B cell (primary cell): ENCODE measurements around the gene CASP8AP2. TPM values are rescaled to one million over a fixed set of nuclear protein-coding genes. Genes with fewer than 3 reads are reported as not detected.
A peak's percentile ranks its signal among the peaks of the same experiment; 100 is the strongest.

Source experiments
- ATAC-seq: fragments of 200-7000 bp; cut with Tn5 transposase; one replicate; pipeline ENCODE4 v1.10.0; 2021; ENCODE audit warnings: low read depth, mild to moderate bottlenecking, moderate number of reproducible peaks, moderate library complexity
- CTCF ChIA-PET: fragments of 350-600 bp; sonication (Branson Sonifier 250); formaldehyde crosslinking; loops from one replicate; lab custom pipeline; 2021; ENCODE audit warnings: antibody characterized with exemption, inconsistent platforms; lab: Charles Lee
- POLR2A ChIA-PET: fragments of 350-600 bp; sonication (Branson Sonifier 250); formaldehyde crosslinking; loops from one replicate; lab custom pipeline; 2021; ENCODE audit warnings: antibody characterized with exemption; lab: Charles Lee
- DNase-seq: peaks from one replicate; pipeline ENCODE4 v3.0.0; 2013
- H2AFZ ChIP-seq: 2 replicates; pipeline ENCODE4 v1.6.1; 2012; ENCODE audit warnings: mild to moderate bottlenecking, low read depth, low read length; ENCODE audit not compliant: insufficient read depth, poor library complexity, severe bottlenecking
- H3K27ac ChIP-seq, 2 donors: 1 replicate in 1 of 2; 2 replicates in 1 of 2; pipeline ENCODE4 v1.5.1; 2012 to 2013; ENCODE audit warnings: low read length in 2 of 2, mild to moderate bottlenecking in 2 of 2, moderate library complexity in 1 of 2
- H3K27me3 ChIP-seq, 4 experiments: fragments of 200-600 bp in 1 of 4; sonication (generic) in 1 of 4; replicated peaks in 1 of 4; 1 replicate in 2 of 4; 2 replicates in 2 of 4; pipeline versions ENCODE4 v1.6.1 to v1.7.0; 2013 to 2016; ENCODE audit warnings: low read length in 3 of 4, mild to moderate bottlenecking in 2 of 4, mixed read lengths in 1 of 4, moderate library complexity in 1 of 4; ENCODE audit not compliant: insufficient read depth in 4 of 4, control insufficient read depth in 3 of 4; ENCODE audit errors: control extremely low read depth in 1 of 4
- H3K36me3 ChIP-seq, 2 experiments: replicated peaks in 1 of 2; 1 replicate in 1 of 2; 2 replicates in 1 of 2; pipeline versions ENCODE4 v1.6.1 to v1.7.1; 2013; ENCODE audit warnings: low read length in 1 of 2; ENCODE audit not compliant: insufficient read depth in 2 of 2, control insufficient read depth in 1 of 2; ENCODE audit errors: control extremely low read depth in 1 of 2, extremely low read depth in 1 of 2
- H3K4me1 ChIP-seq, 2 donors: fragments of 200-600 bp in 1 of 2; sonication (generic) in 1 of 2; 1 replicate in 1 of 2; 2 replicates in 1 of 2; pipeline versions ENCODE4 v1.5.1 to v1.6.1; 2013 to 2017; ENCODE audit warnings: low read length in 2 of 2; ENCODE audit not compliant: control insufficient read depth in 2 of 2, insufficient read depth in 2 of 2
- H3K4me2 ChIP-seq: replicated peaks from 2 replicates; pipeline ENCODE3; 2012; ENCODE audit warnings: mild to moderate bottlenecking, low read depth, low read length; ENCODE audit not compliant: poor library complexity, severe bottlenecking
- H3K4me3 ChIP-seq, 5 experiments: fragments of 200-600 bp in 1 of 5; sonication (generic) in 1 of 5; 1 replicate in 3 of 5; 2 replicates in 2 of 5; pipeline versions ENCODE4 v1.5.1 to v1.7.0; 2011 to 2016; ENCODE audit warnings: low read length in 4 of 5, mild to moderate bottlenecking in 4 of 5, low read depth in 2 of 5, control low read depth in 1 of 5, moderate library complexity in 1 of 5; ENCODE audit not compliant: insufficient read depth in 1 of 5; ENCODE audit errors: control extremely low read depth in 1 of 5, extremely low read depth in 1 of 5
- H3K79me2 ChIP-seq: fragments of 200-600 bp; sonication (generic); one replicate; pipeline ENCODE4 v1.6.0; 2016; ENCODE audit warnings: low read length; ENCODE audit not compliant: control insufficient read depth, insufficient read depth
- H3K9ac ChIP-seq: fragments of 200-600 bp; sonication (generic); 2 replicates; pipeline ENCODE4 v1.6.1; 2017; ENCODE audit warnings: mild to moderate bottlenecking, low read length, moderate library complexity
- H3K9me3 ChIP-seq, 3 donors: one replicate each; pipeline versions ENCODE4 v1.6.1 to v1.7.1; 2013; ENCODE audit warnings: low read length in 2 of 3; ENCODE audit not compliant: control insufficient read depth in 2 of 3, insufficient read depth in 1 of 3; ENCODE audit errors: control extremely low read depth in 1 of 3
- H4K20me1 ChIP-seq: 2 replicates; pipeline ENCODE4 v1.6.0; 2012; ENCODE audit warnings: mild to moderate bottlenecking, low read length; ENCODE audit not compliant: insufficient read depth, control insufficient read depth, poor library complexity, severe bottlenecking
- H3K27ac Mint-ChIP-seq: one replicate; pipeline ENCODE4 v1.8.0; 2021; ENCODE audit warnings: mixed read lengths
- H3K27me3 Mint-ChIP-seq: one replicate; pipeline ENCODE4 v1.8.0; 2021; ENCODE audit warnings: mixed read lengths
- H3K4me1 Mint-ChIP-seq: one replicate; pipeline ENCODE4 v1.8.0; 2021; ENCODE audit warnings: mixed read lengths
- H3K4me3 Mint-ChIP-seq: one replicate; pipeline ENCODE4 v1.8.0; 2021; ENCODE audit warnings: mixed read lengths
- H3K9me3 Mint-ChIP-seq: one replicate; pipeline ENCODE4 v1.8.0; 2022; ENCODE audit warnings: mixed read lengths; ENCODE audit not compliant: insufficient read depth
- EZH2 ChIP-seq: IDR thresholded peaks from 2 replicates; pipeline ENCODE4 v1.6.1; 2012; ENCODE audit warnings: borderline replicate concordance, low read depth, mild to moderate bottlenecking, moderate library complexity, low read length; ENCODE audit not compliant: insufficient read depth, poor library complexity, severe bottlenecking
- WGBS: methylation state at CpG from one replicate; pipeline ENCODE4 v1.1.5; 2013; ENCODE audit warnings: missing lambda C conversion rate; ENCODE audit not compliant: insufficient coverage; 5-methylcytosine and 5-hydroxymethylcytosine counted together
- intact Hi-C: fragments of 100-400 bp; cut with micrococcal nuclease; formaldehyde crosslinking; loops from one replicate; pipeline ENCODE4 v1.10.0; 2022
- polyA plus RNA-seq: library from polyadenylated mRNA; depleted of rRNA; stranded (reverse); fragments of >200 nt; gene quantifications from 2 replicates; pipeline ENCODE4 v1.2.3, GENCODE V29; 2012
- total RNA-seq, 2 donors: library from RNA; stranded (reverse); fragments of 120-200 nt in 1 of 2; gene quantifications; 1 replicate in 1 of 2; 2 replicates in 1 of 2; pipeline versions ENCODE4 v1.2.3 to v1.2.4, GENCODE V29; 2013 to 2022
- TF ChIP-seq, protein P1 (sequence below): fragments of 200-600 bp; IDR thresholded peaks from one replicate; pipeline ENCODE4 v1.8.0; 2022; ENCODE audit warnings: antibody characterized with exemption, mild to moderate bottlenecking

Gene CASP8AP2
- total and polyA plus RNA-seq, 2 donors (not counting 1 experiment from before 2014, with no cell fraction given), result 5.9 to 30.6 TPM

DNA sequence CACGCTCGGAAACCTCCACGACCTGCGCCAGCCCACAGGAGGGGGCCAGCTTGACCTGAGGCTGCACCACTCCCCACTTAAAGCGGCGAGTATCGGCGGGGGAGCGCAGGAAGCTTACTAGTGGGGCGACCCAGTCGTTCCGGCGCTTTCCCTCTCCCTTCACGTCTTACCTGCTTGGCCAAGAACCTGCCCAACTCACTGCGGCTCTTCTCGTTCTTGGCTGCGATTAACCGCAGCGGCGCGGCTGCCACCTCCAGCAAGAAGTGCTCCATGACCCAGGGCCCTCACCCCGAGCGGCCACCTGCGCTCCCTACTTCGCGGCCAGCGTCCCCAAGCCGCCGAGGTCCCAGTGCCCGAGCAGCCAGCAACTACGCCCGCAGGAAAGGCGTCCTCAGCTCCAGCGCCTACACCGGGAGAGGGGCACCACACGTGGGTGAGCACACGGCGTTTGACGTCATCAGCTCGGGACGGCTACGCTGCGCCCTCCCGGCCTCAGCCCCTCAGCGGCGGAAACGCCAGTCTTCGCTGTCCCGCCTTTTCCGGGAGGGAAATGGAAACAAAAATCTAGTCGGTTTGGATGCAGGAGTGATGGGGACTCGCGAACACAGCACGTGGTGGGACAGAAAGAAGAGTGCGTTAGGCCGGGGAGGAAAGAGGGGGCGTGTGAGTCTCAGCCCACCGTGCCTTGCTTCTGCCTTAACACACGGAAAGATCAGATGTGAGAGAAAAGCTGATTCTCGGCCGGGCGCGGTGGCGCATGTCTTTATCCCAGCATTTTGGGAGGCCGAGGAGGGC lies 10.1 kb upstream of the CASP8AP2 start, which contains the start of gene MDN1:
MDN1 (minus strand) TSS at position 459 of the 795 bp plus-strand sequence; CDS start at position 272, 187 bp downstream.
- Histone ChIP-seq H2AFZ (peak within 1 kb of the TSS; percentile 95), H4K20me1 (peaks cover 25% of the 10 kb centered on the region), H3K27me3 (no peaks in the 10 kb centered on the region), H3K4me1 (peaks cover 24 to 32% of the 10 kb centered on the region in 2 donors), H3K4me2 (peak within 1 kb of the TSS; percentile 89), H3K9me3 (no peaks in the 10 kb centered on the region), H3K27ac (peak within 1 kb of the TSS; percentile 80 to 85), H3K9ac (peak within 1 kb of the TSS; percentile 86), H3K4me3 (peak within 1 kb of the TSS; percentile 41 to 99 (median 89)), H3K79me2 (peaks cover 64% of the 10 kb centered on the region), H3K36me3 (peaks cover 0 to 3% of the 10 kb centered on the region in 2 experiments)
- Mint-ChIP-seq H3K4me1 (peaks cover 29% of the 10 kb centered on the region), H3K27me3 (no peaks in the 10 kb centered on the region), H3K9me3 (no peaks in the 10 kb centered on the region), H3K27ac (peak within 1 kb of the TSS; percentile 96), H3K4me3 (peak within 1 kb of the TSS; percentile 98)
- WGBS, result under 1% methylated on average over 60 of the region's 65 CpGs
- ChIA-PET CTCF (interaction anchor here (0.7 to 3.2 kb wide), 14 partner anchors 9 to 660 kb away, joined by 3 to 22 read pairs (median 3); partner anchors contain the start of gene CASP8AP2), POLR2A (interaction anchor here (0.6 to 2.4 kb wide), 5 partner anchors 9 to 667 kb away, joined by 3 to 34 read pairs (median 3); partner anchors contain the start of gene CASP8AP2)
- DNase-seq, result peak; percentile 93
- TF ChIP-seq, protein P1, sequence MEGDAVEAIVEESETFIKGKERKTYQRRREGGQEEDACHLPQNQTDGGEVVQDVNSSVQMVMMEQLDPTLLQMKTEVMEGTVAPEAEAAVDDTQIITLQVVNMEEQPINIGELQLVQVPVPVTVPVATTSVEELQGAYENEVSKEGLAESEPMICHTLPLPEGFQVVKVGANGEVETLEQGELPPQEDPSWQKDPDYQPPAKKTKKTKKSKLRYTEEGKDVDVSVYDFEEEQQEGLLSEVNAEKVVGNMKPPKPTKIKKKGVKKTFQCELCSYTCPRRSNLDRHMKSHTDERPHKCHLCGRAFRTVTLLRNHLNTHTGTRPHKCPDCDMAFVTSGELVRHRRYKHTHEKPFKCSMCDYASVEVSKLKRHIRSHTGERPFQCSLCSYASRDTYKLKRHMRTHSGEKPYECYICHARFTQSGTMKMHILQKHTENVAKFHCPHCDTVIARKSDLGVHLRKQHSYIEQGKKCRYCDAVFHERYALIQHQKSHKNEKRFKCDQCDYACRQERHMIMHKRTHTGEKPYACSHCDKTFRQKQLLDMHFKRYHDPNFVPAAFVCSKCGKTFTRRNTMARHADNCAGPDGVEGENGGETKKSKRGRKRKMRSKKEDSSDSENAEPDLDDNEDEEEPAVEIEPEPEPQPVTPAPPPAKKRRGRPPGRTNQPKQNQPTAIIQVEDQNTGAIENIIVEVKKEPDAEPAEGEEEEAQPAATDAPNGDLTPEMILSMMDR, result no peak
- TF ChIP-seq EZH2, result no peak
- intact Hi-C loops, result loop anchor here (1.0 to 10.0 kb wide), 10 partner anchors 10 to 768 kb away; partner anchors contain the start of genes ANKRD6, BACH2, CASP8AP2 and LYRM2
- peak; percentile 91 for ATAC-seq
